Liver (tissue), 9 donors: ENCODE measurements around the gene GPC1. TPM values are rescaled to one million over a fixed set of nuclear protein-coding genes. Genes with fewer than 3 reads are reported as not detected.

Experiments used
- DNase-seq: peaks from one replicate; pipeline ENCODE4 v3.0.0-alpha.2; 2017; ENCODE audit warnings: low spot score
- H3K27ac ChIP-seq, 2 donors: one replicate each; pipeline ENCODE4 v1.7.0; 2013; ENCODE audit warnings: inconsistent platforms in 2 of 2, low read length in 2 of 2, control low read depth in 1 of 2, low read depth in 1 of 2, mild to moderate bottlenecking in 1 of 2
- H3K27me3 ChIP-seq, 4 donors: one replicate each; pipeline versions ENCODE4 v1.6.1 to v1.7.0; 2013; ENCODE audit warnings: low read length in 3 of 4, inconsistent platforms in 1 of 4, mild to moderate bottlenecking in 1 of 4, moderate library complexity in 1 of 4; ENCODE audit not compliant: control insufficient read depth in 4 of 4, insufficient read depth in 4 of 4
- H3K36me3 ChIP-seq, 4 donors: one replicate each; pipeline versions ENCODE4 v1.6.1 to v1.7.0; 2013; ENCODE audit warnings: low read length in 3 of 4, mild to moderate bottlenecking in 3 of 4, low read depth in 1 of 4, moderate library complexity in 1 of 4; ENCODE audit not compliant: control insufficient read depth in 4 of 4, insufficient read depth in 3 of 4
- H3K4me1 ChIP-seq, 4 donors: one replicate each; pipeline versions ENCODE4 v1.6.1 to v1.7.0; 2013; ENCODE audit warnings: low read length in 3 of 4, mild to moderate bottlenecking in 3 of 4, moderate library complexity in 1 of 4; ENCODE audit not compliant: control insufficient read depth in 4 of 4, insufficient read depth in 4 of 4
- H3K4me3 ChIP-seq, 3 donors: one replicate each; pipeline versions ENCODE4 v1.6.1 to v1.7.0; 2013; ENCODE audit warnings: low read length in 3 of 3, control low read depth in 1 of 3, low read depth in 1 of 3, mild to moderate bottlenecking in 1 of 3
- H3K9ac ChIP-seq, 2 donors: one replicate each; pipeline ENCODE4 v1.7.0; 2013; ENCODE audit warnings: low read length in 2 of 2, mild to moderate bottlenecking in 2 of 2, moderate library complexity in 2 of 2, control low read depth in 1 of 2, low read depth in 1 of 2
- H3K9me3 ChIP-seq, 4 donors: one replicate each; pipeline versions ENCODE4 v1.6.1 to v1.7.0; 2013; ENCODE audit warnings: low read length in 3 of 4; ENCODE audit not compliant: control insufficient read depth in 4 of 4
- FOXA1 ChIP-seq: IDR thresholded peaks from 2 replicates; pipeline ENCODE4 v1.6.1; 2016; ENCODE audit warnings: antibody characterized with exemption
- GABPA ChIP-seq, 2 donors: IDR thresholded peaks in 1 of 2; conservative IDR thresholded peaks in 1 of 2; 2 replicates each; pipeline ENCODE4 v1.6.1; 2016; ENCODE audit warnings: antibody characterized with exemption in 2 of 2, mild to moderate bottlenecking in 1 of 2, moderate library complexity in 1 of 2
- HNF4A ChIP-seq, 2 donors: conservative IDR thresholded peaks; 2 replicates each; pipeline ENCODE4 v1.6.1; 2016; ENCODE audit warnings: antibody characterized with exemption in 2 of 2, mild to moderate bottlenecking in 2 of 2
- HNF4G ChIP-seq: IDR thresholded peaks from 2 replicates; pipeline ENCODE4 v1.6.1; 2016; ENCODE audit warnings: antibody characterized with exemption
- JUND ChIP-seq, 2 donors: IDR thresholded peaks; 2 replicates each; pipeline ENCODE4 v1.6.1; 2016; ENCODE audit warnings: antibody characterized with exemption in 2 of 2
- NR2F2 ChIP-seq: IDR thresholded peaks from 2 replicates; pipeline ENCODE4 v1.6.1; 2016; ENCODE audit warnings: antibody characterized with exemption
- RXRA ChIP-seq, 2 donors: IDR thresholded peaks; 2 replicates each; pipeline ENCODE4 v1.6.1; 2017 to 2018; ENCODE audit warnings: antibody characterized with exemption in 2 of 2, mild to moderate bottlenecking in 1 of 2
- YY1 ChIP-seq: IDR thresholded peaks from 2 replicates; pipeline ENCODE4 v1.6.1; 2016; ENCODE audit warnings: antibody characterized with exemption, mild to moderate bottlenecking
- WGBS: extraction: QIAGEN DNeasy Blood & Tissue Kit; methylation state at CpG from one replicate; pipeline ENCODE4 v1.1.7; 2013; 5-methylcytosine and 5-hydroxymethylcytosine counted together
- polyA plus RNA-seq, 2 donors: library from polyadenylated mRNA; stranded (reverse) in 1 of 2; unstranded in 1 of 2; fragments of 200-250 nt in 1 of 2; fragments of >200 nt in 1 of 2; fragmentation: Nextera tagmentation in 1 of 2; extraction: Ambion mirVana in 1 of 2; gene quantifications; one replicate each; pipeline versions ENCODE4 v1.2.1 to v1.2.3, GENCODE V29; 2013 to 2015
- total RNA-seq, 2 donors: library from RNA; depleted of rRNA; stranded (reverse); fragments of >200 nt; gene quantifications; one replicate each; pipeline ENCODE4 v1.2.3, GENCODE V29; 2014
- TF ChIP-seq, protein P1 (sequence below): IDR thresholded peaks from 2 replicates; pipeline ENCODE4 v1.6.1; 2016; ENCODE audit warnings: antibody characterized with exemption, mild to moderate bottlenecking
- TF ChIP-seq, protein P2 (sequence below): IDR thresholded peaks from 2 replicates; pipeline ENCODE4 v1.6.1; 2016; ENCODE audit warnings: antibody characterized with exemption
- TF ChIP-seq, protein P3 (sequence below): fragments of 150-350 bp; IDR thresholded peaks from 2 replicates; pipeline ENCODE4 v1.5.1; 2017; ENCODE audit warnings: improper control_type of control experiment, low read depth, low read length; ENCODE audit not compliant: missing input control
- donor health status: healthy.
- donor health status: healthy.
- donor health status: healthy.
- donor health status: healthy.
- donor health status: healthy.

The GPC1 gene
- total and polyA plus RNA-seq, 4 donors, result 3.2 to 41.0 (median 9.1) TPM

DNA sequence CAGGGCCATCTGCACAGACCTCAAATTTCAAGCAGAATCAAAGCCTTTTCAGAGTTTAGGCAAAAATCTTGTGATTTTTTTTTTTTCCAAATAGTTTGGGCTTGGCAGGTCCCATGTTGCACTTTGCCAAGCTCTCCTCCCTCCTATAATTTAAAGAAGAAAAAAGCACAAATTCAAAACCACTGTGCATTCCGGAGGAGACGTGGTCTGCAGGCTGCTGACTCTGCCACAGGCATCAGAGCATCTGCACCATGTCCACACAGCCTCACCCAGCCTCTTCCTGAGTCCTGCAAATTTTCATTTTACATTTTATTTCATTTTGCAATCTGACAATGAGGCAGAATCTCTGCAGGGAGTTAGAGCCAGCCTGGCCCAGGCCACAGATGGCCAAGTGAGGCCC is 15.7 kb upstream of the GPC1 start:
- Histone ChIP-seq H3K4me1 (peaks cover 0 to 4% (median 1%) of the 10 kb centered on the region in 4 donors), H3K4me3 (no peak overlapping the region), H3K27me3 (no peaks in the 10 kb centered on the region), H3K27ac (no peak overlapping the region), H3K9ac (no peak overlapping the region), H3K9me3 (peaks cover 3 to 6% (median 3%) of the 10 kb centered on the region in 4 donors), H3K36me3 (no peaks in the 10 kb centered on the region)
- DNase-seq, result no peak
- TF ChIP-seq, protein P1, sequence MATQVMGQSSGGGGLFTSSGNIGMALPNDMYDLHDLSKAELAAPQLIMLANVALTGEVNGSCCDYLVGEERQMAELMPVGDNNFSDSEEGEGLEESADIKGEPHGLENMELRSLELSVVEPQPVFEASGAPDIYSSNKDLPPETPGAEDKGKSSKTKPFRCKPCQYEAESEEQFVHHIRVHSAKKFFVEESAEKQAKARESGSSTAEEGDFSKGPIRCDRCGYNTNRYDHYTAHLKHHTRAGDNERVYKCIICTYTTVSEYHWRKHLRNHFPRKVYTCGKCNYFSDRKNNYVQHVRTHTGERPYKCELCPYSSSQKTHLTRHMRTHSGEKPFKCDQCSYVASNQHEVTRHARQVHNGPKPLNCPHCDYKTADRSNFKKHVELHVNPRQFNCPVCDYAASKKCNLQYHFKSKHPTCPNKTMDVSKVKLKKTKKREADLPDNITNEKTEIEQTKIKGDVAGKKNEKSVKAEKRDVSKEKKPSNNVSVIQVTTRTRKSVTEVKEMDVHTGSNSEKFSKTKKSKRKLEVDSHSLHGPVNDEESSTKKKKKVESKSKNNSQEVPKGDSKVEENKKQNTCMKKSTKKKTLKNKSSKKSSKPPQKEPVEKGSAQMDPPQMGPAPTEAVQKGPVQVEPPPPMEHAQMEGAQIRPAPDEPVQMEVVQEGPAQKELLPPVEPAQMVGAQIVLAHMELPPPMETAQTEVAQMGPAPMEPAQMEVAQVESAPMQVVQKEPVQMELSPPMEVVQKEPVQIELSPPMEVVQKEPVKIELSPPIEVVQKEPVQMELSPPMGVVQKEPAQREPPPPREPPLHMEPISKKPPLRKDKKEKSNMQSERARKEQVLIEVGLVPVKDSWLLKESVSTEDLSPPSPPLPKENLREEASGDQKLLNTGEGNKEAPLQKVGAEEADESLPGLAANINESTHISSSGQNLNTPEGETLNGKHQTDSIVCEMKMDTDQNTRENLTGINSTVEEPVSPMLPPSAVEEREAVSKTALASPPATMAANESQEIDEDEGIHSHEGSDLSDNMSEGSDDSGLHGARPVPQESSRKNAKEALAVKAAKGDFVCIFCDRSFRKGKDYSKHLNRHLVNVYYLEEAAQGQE, result no peak
- TF ChIP-seq YY1, result no peak
- 84% methylated on average over 2 of the region's 2 CpGs for WGBS

DNA sequence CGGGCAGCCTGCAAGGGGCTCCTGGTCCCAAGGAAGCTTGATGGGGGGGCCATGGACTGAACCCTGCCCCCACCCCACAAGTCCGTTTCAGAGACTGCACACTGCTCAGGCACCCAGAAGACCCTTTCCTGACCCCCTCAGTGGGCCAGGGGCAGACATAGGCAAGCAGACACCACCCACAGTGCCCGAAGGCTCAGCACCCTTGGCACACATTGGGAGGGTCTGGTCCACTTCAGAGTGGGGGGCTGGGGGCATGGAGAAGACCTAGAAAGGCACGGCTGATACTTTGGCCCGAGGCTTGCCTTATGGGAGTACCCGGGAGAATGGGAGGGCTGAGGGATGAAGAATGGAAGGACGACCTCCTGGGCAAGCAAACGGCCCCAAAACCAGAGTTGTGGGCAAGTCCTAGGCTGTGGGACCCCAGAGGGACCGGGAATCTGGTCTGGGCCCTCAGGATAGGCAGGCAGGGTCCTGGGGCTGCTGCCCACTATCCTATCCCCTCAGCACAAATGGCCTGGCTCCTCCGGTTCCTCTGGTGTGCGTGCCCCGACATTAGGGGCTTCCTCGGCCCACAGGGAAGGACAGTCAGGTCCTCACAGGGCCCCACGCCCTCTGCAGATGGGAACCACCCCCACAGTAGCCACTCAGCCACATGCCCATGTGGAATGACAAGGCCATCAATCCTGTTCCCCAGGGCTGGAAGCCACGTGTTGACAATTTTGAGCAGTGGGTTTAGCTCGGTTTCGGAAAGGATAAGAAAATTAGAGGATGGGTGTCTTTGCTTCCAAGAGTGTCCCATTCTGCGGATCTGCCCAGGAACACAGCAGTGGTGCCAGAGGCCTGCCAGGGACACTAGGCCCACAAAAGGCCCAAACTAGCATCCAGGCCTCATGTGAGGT is 15.0 kb upstream of the GPC1 start:
- peaks cover 0 to 4% (median 1%) of the 10 kb centered on the region in 4 donors for H3K4me1 ChIP-seq
- no peaks in the 10 kb centered on the region for H3K27me3 ChIP-seq
- H3K9me3 ChIP-seq, result peaks cover 3 to 6% (median 3%) of the 10 kb centered on the region in 4 donors
- 91% methylated on average over 18 of the region's 18 CpGs for WGBS
- H3K4me3 ChIP-seq, result no peak overlapping the region
- no peak overlapping the region for H3K27ac ChIP-seq
- DNase-seq, result no peak
- no peak overlapping the region for H3K9ac ChIP-seq
- no peaks in the 10 kb centered on the region for H3K36me3 ChIP-seq
- TF ChIP-seq, protein P2, sequence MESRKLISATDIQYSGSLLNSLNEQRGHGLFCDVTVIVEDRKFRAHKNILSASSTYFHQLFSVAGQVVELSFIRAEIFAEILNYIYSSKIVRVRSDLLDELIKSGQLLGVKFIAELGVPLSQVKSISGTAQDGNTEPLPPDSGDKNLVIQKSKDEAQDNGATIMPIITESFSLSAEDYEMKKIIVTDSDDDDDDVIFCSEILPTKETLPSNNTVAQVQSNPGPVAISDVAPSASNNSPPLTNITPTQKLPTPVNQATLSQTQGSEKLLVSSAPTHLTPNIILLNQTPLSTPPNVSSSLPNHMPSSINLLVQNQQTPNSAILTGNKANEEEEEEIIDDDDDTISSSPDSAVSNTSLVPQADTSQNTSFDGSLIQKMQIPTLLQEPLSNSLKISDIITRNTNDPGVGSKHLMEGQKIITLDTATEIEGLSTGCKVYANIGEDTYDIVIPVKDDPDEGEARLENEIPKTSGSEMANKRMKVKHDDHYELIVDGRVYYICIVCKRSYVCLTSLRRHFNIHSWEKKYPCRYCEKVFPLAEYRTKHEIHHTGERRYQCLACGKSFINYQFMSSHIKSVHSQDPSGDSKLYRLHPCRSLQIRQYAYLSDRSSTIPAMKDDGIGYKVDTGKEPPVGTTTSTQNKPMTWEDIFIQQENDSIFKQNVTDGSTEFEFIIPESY, result no peak
- TF ChIP-seq FOXA1 (no peak), HNF4G (no peak), GABPA (IDR thresholded peaks at IDR 0.05 in 1 of 2, conservative IDR thresholded peaks at IDR 0.05 in 1 of 2) (no peak), NR2F2 (no peak), JUND (IDR thresholded peaks at IDR 0.05) (no peak), HNF4A (conservative IDR thresholded peaks at IDR 0.05) (no peak), RXRA (IDR thresholded peaks at IDR 0.05) (no peak)
- TF ChIP-seq, protein P3, sequence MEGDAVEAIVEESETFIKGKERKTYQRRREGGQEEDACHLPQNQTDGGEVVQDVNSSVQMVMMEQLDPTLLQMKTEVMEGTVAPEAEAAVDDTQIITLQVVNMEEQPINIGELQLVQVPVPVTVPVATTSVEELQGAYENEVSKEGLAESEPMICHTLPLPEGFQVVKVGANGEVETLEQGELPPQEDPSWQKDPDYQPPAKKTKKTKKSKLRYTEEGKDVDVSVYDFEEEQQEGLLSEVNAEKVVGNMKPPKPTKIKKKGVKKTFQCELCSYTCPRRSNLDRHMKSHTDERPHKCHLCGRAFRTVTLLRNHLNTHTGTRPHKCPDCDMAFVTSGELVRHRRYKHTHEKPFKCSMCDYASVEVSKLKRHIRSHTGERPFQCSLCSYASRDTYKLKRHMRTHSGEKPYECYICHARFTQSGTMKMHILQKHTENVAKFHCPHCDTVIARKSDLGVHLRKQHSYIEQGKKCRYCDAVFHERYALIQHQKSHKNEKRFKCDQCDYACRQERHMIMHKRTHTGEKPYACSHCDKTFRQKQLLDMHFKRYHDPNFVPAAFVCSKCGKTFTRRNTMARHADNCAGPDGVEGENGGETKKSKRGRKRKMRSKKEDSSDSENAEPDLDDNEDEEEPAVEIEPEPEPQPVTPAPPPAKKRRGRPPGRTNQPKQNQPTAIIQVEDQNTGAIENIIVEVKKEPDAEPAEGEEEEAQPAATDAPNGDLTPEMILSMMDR, result no peak
